PC-3 (cell line): Measurements from ENCODE around the gene PPP1R12A.

ENCODE experiments used
- EZH2 ChIP-seq: fragments of 300-600 bp; sonication (generic); IDR thresholded peaks from one replicate; pipeline ENCODE4 v1.6.1; 2017; ENCODE audit warnings: antibody characterized with exemption, mild to moderate bottlenecking, low read length; ENCODE audit not compliant: unreplicated experiment
- EZH2phosphoT487 ChIP-seq: fragments of 300-600 bp; sonication (generic); IDR thresholded peaks from 2 replicates; pipeline ENCODE4 v1.6.1; 2018; ENCODE audit warnings: mild to moderate bottlenecking, antibody characterized with exemption, low read length, borderline replicate concordance
- TF ChIP-seq, protein P1 (sequence below): fragments of 300-600 bp; sonication (generic); conservative IDR thresholded peaks from 2 replicates; pipeline ENCODE4 v1.5.1; 2017; ENCODE audit warnings: antibody characterized with exemption, low read depth, mild to moderate bottlenecking, low read length

GRCh38 chr12:79828924-79829323, 106.0 kb downstream of the PPP1R12A start:
- TF ChIP-seq, protein P1, sequence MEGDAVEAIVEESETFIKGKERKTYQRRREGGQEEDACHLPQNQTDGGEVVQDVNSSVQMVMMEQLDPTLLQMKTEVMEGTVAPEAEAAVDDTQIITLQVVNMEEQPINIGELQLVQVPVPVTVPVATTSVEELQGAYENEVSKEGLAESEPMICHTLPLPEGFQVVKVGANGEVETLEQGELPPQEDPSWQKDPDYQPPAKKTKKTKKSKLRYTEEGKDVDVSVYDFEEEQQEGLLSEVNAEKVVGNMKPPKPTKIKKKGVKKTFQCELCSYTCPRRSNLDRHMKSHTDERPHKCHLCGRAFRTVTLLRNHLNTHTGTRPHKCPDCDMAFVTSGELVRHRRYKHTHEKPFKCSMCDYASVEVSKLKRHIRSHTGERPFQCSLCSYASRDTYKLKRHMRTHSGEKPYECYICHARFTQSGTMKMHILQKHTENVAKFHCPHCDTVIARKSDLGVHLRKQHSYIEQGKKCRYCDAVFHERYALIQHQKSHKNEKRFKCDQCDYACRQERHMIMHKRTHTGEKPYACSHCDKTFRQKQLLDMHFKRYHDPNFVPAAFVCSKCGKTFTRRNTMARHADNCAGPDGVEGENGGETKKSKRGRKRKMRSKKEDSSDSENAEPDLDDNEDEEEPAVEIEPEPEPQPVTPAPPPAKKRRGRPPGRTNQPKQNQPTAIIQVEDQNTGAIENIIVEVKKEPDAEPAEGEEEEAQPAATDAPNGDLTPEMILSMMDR: no peak
- TF ChIP-seq EZH2: no peak
- TF ChIP-seq EZH2phosphoT487: no peak
